ENCODE results near the gene RPL32. TPM values are rescaled to one million over a fixed set of nuclear protein-coding genes. Genes with fewer than 3 reads are reported as not detected.

Gene RPL32
- total and polyA plus RNA-seq, 2 experiments from 2014 or later = 726 to 824 TPM

GRCh38 chr3:12818273-12818672 is 23.1 kb downstream of the RPL32 start:
- Histone ChIP-seq H3K27ac (no peak overlapping the region), H3K4me3 (no peak overlapping the region), H3K9me3 (ENCODE audit: low read depth) (no peaks in the 10 kb centered on the region), H3K36me3 (peaks cover 30% of the 10 kb centered on the region), H3K4me1 (ENCODE audit: low read depth) (no peaks in the 10 kb centered on the region), H3K27me3 (no peaks in the 10 kb centered on the region)
- no peak for TF ChIP-seq CTCF (IDR thresholded peaks at IDR 0.05; ENCODE audit: low read depth, low read length)
- DNase-seq (ENCODE audit: low read depth in 1 of 2, low spot score in 1 of 2) = no peak

- H3K4me1 ChIP-seq (ENCODE audit: low read depth) = no peaks in the 10 kb centered on the region
- H3K4me3 ChIP-seq = no peak overlapping the region
- no peaks in the 10 kb centered on the region for H3K27me3 ChIP-seq
- no peak overlapping the region for H3K27ac ChIP-seq
- no peak for TF ChIP-seq CTCF (IDR thresholded peaks at IDR 0.05; ENCODE audit: low read depth, low read length)
- no peaks in the 10 kb centered on the region for H3K9me3 ChIP-seq (ENCODE audit: low read depth)
- peaks cover 30% of the 10 kb centered on the region for H3K36me3 ChIP-seq
- no peak for DNase-seq (ENCODE audit: low read depth in 1 of 2, low spot score in 1 of 2)
Observed at GRCh38 chr3:12817343-12817710, 24.0 kb downstream of the RPL32 start.

- no peaks in the 10 kb centered on the region for H3K9me3 ChIP-seq (ENCODE audit: low read depth)
- H3K27ac ChIP-seq = no peak overlapping the region
- H3K27me3 ChIP-seq = no peaks in the 10 kb centered on the region
- H3K4me3 ChIP-seq = no peak overlapping the region
- no peak for DNase-seq (ENCODE audit: low read depth in 1 of 2, low spot score in 1 of 2)
- TF ChIP-seq CTCF (IDR thresholded peaks at IDR 0.05; ENCODE audit: low read depth, low read length) = no peak
- H3K36me3 ChIP-seq = peaks cover 29% of the 10 kb centered on the region
- no peaks in the 10 kb centered on the region for H3K4me1 ChIP-seq (ENCODE audit: low read depth)
Observed at GRCh38 chr3:12816521-12817342, 24.6 kb downstream of the RPL32 start.

DNA sequence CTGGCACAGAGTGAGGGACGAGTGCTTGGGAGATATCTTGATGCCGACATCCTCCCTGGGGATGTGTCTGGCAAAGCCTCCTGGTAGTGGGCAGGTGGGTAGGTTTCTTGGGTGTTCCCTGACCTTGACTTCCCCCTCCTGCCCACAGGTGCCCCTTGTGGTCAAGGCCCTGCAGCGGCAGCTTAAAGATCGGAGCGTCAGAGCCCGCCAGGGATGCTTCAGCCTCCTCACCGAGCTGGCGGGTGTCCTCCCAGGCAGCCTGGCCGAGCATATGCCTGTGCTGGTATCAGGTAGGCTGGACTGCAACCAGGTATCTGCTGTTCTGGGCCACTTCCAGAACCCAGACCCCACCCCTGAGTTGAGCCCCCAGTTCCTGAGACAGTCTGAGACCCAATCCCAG is 25.6 kb downstream of the RPL32 start:
- H3K4me1 ChIP-seq (ENCODE audit: low read depth) = peaks cover 6% of the 10 kb centered on the region
- H3K27ac ChIP-seq = no peak overlapping the region
- no peak overlapping the region for H3K4me3 ChIP-seq
- H3K9me3 ChIP-seq (ENCODE audit: low read depth) = no peaks in the 10 kb centered on the region
- no peak for DNase-seq (ENCODE audit: low read depth in 1 of 2, low spot score in 1 of 2)
- peaks cover 26% of the 10 kb centered on the region for H3K36me3 ChIP-seq
- H3K27me3 ChIP-seq = no peaks in the 10 kb centered on the region
- no peak for TF ChIP-seq CTCF (IDR thresholded peaks at IDR 0.05; ENCODE audit: low read depth, low read length)

DNA sequence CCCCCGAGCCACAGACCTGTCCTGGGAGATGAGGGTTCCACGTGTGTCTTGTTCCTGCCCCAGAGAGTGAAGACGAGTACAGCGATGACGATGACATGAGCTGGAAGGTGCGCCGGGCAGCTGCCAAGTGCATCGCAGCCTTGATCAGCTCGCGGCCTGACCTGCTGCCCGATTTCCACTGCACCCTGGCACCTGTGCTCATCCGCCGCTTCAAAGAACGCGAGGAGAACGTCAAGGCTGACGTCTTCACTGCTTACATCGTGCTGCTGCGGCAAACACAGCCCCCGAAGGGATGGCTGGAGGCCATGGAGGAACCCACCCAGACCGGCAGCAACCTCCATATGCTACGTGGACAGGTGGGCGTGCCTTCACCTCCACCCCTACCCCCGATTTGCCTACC is 26.3 kb downstream of the RPL32 start:
- DNase-seq (ENCODE audit: low read depth in 1 of 2, low spot score in 1 of 2) = no peak
- H3K27ac ChIP-seq = no peak overlapping the region
- no peaks in the 10 kb centered on the region for H3K9me3 ChIP-seq (ENCODE audit: low read depth)
- peaks cover 9% of the 10 kb centered on the region for H3K4me1 ChIP-seq (ENCODE audit: low read depth)
- TF ChIP-seq CTCF (IDR thresholded peaks at IDR 0.05; ENCODE audit: low read depth, low read length) = no peak
- H3K36me3 ChIP-seq = peaks cover 26% of the 10 kb centered on the region
- no peak overlapping the region for H3K4me3 ChIP-seq
- H3K27me3 ChIP-seq = no peaks in the 10 kb centered on the region
